HepG2 (cell line): ENCODE data around the gene TSEN54. TPM values are rescaled to one million over a fixed set of nuclear protein-coding genes. Genes with fewer than 3 reads are reported as not detected.

Source experiments
- FOXA3 ChIP-seq: IDR thresholded peaks from 2 replicates; pipeline ENCODE4 v1.6.1; 2016; ENCODE audit warnings: missing genetic modification reagents, missing compliant biosample characterization
- HIVEP1 ChIP-seq: sonication (generic); formaldehyde crosslinking; IDR thresholded peaks from 2 replicates; pipeline ENCODE4 v1.4.0; 2020; ENCODE audit warnings: mild to moderate bottlenecking, missing genetic modification reagents
- MEIS2 ChIP-seq: sonication (generic); formaldehyde crosslinking; IDR thresholded peaks from 2 replicates; pipeline ENCODE4 v1.9.0; 2021; ENCODE audit warnings: mild to moderate bottlenecking, missing genetic modification reagents
- RERE ChIP-seq: IDR thresholded peaks from 2 replicates; pipeline ENCODE4 v1.6.1; 2016; ENCODE audit warnings: low read depth, missing genetic modification reagents, missing compliant biosample characterization
- TBX3 ChIP-seq: fragments of 450-650 bp; IDR thresholded peaks from 2 replicates; pipeline ENCODE4 v1.6.1; 2017; ENCODE audit warnings: antibody characterized with exemption, mild to moderate bottlenecking, inconsistent platforms, borderline replicate concordance
- THAP8 ChIP-seq: sonication (generic); formaldehyde crosslinking; IDR thresholded peaks from 2 replicates; pipeline ENCODE4 v1.5.1; 2020; ENCODE audit warnings: missing genetic modification reagents, mild to moderate bottlenecking, borderline replicate concordance
- ZFP41 ChIP-seq: sonication (generic); formaldehyde crosslinking; IDR thresholded peaks from 2 replicates; pipeline ENCODE4 v1.4.0; 2020; ENCODE audit warnings: mild to moderate bottlenecking, missing genetic modification reagents, borderline replicate concordance
- ZNF18 ChIP-seq: sonication (generic); formaldehyde crosslinking; IDR thresholded peaks from 2 replicates; pipeline ENCODE4 v1.8.0; 2022; ENCODE audit warnings: mild to moderate bottlenecking, missing genetic modification reagents; ENCODE audit not compliant: insufficient replicate concordance
- ZNF317 ChIP-seq: sonication (generic); formaldehyde crosslinking; IDR thresholded peaks from 2 replicates; pipeline ENCODE4 v1.5.0; 2020; ENCODE audit warnings: mild to moderate bottlenecking, missing genetic modification reagents
- ZNF503 ChIP-seq: sonication (generic); formaldehyde crosslinking; IDR thresholded peaks from 2 replicates; pipeline ENCODE4 v1.4.0; 2020; ENCODE audit warnings: missing genetic modification reagents
- ZNF562 ChIP-seq: sonication (generic); formaldehyde crosslinking; IDR thresholded peaks from 2 replicates; pipeline ENCODE4 v1.8.0; 2022; ENCODE audit warnings: missing genetic modification reagents, borderline replicate concordance
- ZNF703 ChIP-seq: sonication (generic); formaldehyde crosslinking; IDR thresholded peaks from 2 replicates; pipeline ENCODE4 v1.5.1; 2020; ENCODE audit warnings: missing genetic modification reagents, mild to moderate bottlenecking, moderate library complexity, borderline replicate concordance
- ZNF740 ChIP-seq: sonication (generic); formaldehyde crosslinking; IDR thresholded peaks from 2 replicates; pipeline ENCODE4 v1.4.0; 2020; ENCODE audit warnings: missing genetic modification reagents
- ZNF75D ChIP-seq: sonication (generic); formaldehyde crosslinking; IDR thresholded peaks from 2 replicates; pipeline ENCODE4 v1.8.1; 2023; ENCODE audit warnings: missing genetic modification reagents, mild to moderate bottlenecking, borderline replicate concordance
- polyA plus RNA-seq, 8 experiments: library from polyadenylated mRNA; depleted of rRNA in 3 of 8; stranded (reverse) in 7 of 8; unstranded in 1 of 8; fragments of >200 nt; fragmentation: Illumina TruSeq in 4 of 8; extraction: Trizol in 4 of 8; gene quantifications; 2 replicates each; pipeline versions ENCODE4 v1.2.1 to v1.2.3, GENCODE V29; 2011 to 2016; ENCODE audit warnings: low read depth in 4 of 8, missing spikeins in 1 of 8, mixed read lengths in 1 of 8; ENCODE audit not compliant: insufficient read depth in 1 of 8
- total RNA-seq, 5 experiments: library from RNA; depleted of rRNA; stranded (reverse); fragments of >200 nt; fragmentation: Illumina TruSeq; extraction: Trizol; gene quantifications; 2 replicates each; pipeline ENCODE4 v1.2.3, GENCODE V29; 2016; ENCODE audit warnings: low read depth in 1 of 5
- TF ChIP-seq, protein P1 (sequence below): sonication (generic); formaldehyde crosslinking; IDR thresholded peaks from 2 replicates; pipeline ENCODE4 v1.5.1; 2020; ENCODE audit warnings: mild to moderate bottlenecking, missing genetic modification reagents, borderline replicate concordance
- TF ChIP-seq, protein P2 (sequence below): sonication (generic); formaldehyde crosslinking; IDR thresholded peaks from 2 replicates; pipeline ENCODE4 v1.4.0; 2020; ENCODE audit warnings: mild to moderate bottlenecking, low read depth, missing genetic modification reagents

Gene TSEN54
- total and polyA plus RNA-seq, 2 of the 13 experiments (the other 11 are each of a cell fraction or from before 2014, with no cell fraction given): 62.9 to 63.3 TPM

- TF ChIP-seq, protein P1, sequence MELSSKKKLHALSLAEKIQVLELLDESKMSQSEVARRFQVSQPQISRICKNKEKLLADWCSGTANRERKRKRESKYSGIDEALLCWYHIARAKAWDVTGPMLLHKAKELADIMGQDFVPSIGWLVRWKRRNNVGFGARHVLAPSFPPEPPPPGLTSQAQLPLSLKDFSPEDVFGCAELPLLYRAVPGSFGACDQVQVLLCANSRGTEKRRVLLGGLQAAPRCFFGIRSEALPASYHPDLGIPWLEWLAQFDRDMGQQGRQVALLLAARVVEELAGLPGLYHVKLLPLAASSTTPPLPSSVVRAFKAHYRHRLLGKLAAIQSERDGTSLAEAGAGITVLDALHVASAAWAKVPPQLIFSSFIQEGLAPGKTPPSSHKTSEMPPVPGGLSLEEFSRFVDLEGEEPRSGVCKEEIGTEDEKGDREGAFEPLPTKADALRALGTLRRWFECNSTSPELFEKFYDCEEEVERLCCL (CRISPR knock-in tag): no peak
- TF ChIP-seq FOXA3 (CRISPR knock-in tag): no peak
- no peak for TF ChIP-seq ZNF75D (CRISPR knock-in tag)
- TF ChIP-seq TBX3: no peak
- TF ChIP-seq HIVEP1 (CRISPR knock-in tag): no peak
- TF ChIP-seq ZNF503 (CRISPR knock-in tag): 0 out of 2 replicates have a peak, but pooled peaks have one; percentile 18
- TF ChIP-seq, protein P2, sequence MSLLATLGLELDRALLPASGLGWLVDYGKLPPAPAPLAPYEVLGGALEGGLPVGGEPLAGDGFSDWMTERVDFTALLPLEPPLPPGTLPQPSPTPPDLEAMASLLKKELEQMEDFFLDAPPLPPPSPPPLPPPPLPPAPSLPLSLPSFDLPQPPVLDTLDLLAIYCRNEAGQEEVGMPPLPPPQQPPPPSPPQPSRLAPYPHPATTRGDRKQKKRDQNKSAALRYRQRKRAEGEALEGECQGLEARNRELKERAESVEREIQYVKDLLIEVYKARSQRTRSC (CRISPR knock-in tag): no peak
- no peak for TF ChIP-seq ZNF18 (CRISPR knock-in tag)
- TF ChIP-seq ZNF740 (CRISPR knock-in tag): no peak
- no peak for TF ChIP-seq ZFP41
- TF ChIP-seq ZNF703: no peak
- no peak for TF ChIP-seq ZNF562 (CRISPR knock-in tag)
- no peak for TF ChIP-seq RERE (CRISPR knock-in tag)
- no peak for TF ChIP-seq THAP8 (CRISPR knock-in tag)
- no peak for TF ChIP-seq ZNF317 (CRISPR knock-in tag)
- no peak for TF ChIP-seq MEIS2 (CRISPR knock-in tag)
Measured at GRCh38 chr17:75514299-75514918, 1.9 kb upstream of the TSEN54 start (continued).
